H1 (cell line): ENCODE measurements around the gene GPR135. TPM values are rescaled to one million over a fixed set of nuclear protein-coding genes. Genes with fewer than 3 reads are reported as not detected.

Experiments
- CTCF ChIA-PET: fragments of 300-600 bp; sonication (Branson Sonifier 250); formaldehyde crosslinking; loops from one replicate; lab custom pipeline; 2021; ENCODE audit not compliant: partially characterized antibody; lab: Charles Lee
- POLR2A ChIA-PET: fragments of 300-600 bp; sonication (Branson Sonifier 250); formaldehyde crosslinking; loops from one replicate; lab custom pipeline; 2021; ENCODE audit warnings: inconsistent platforms; ENCODE audit not compliant: partially characterized antibody; lab: Charles Lee
- DNase-seq, 2 experiments: peaks; one replicate each; pipeline versions ENCODE4 v3.0.0 to v3.0.0-alpha.2; 2010 to 2022; ENCODE audit warnings: low spot score in 2 of 2, low read depth in 1 of 2, mixed read lengths in 1 of 2
- FAIRE-seq: peaks from 2 replicates; lab custom pipeline; 2011; peaks lifted over from hg19 to GRCh38; lab: Jason Lieb, UNC
- H2AFZ ChIP-seq: 2 replicates; pipeline ENCODE4 v1.8.1; 2012; ENCODE audit warnings: low read length, inconsistent platforms
- H2AK5ac ChIP-seq: 2 replicates; pipeline ENCODE4 v1.6.1; 2013; ENCODE audit warnings: low read depth, low read length
- H2BK120ac ChIP-seq: replicated peaks from 2 replicates; pipeline ENCODE3; 2013; ENCODE audit warnings: low read depth, low read length, inconsistent platforms
- H2BK12ac ChIP-seq: 2 replicates; pipeline ENCODE4 v1.6.1; 2013; ENCODE audit warnings: low read depth, low read length
- H2BK15ac ChIP-seq: 2 replicates; pipeline ENCODE4 v1.6.1; 2013; ENCODE audit warnings: low read length
- H2BK20ac ChIP-seq: 2 replicates; pipeline ENCODE4 v1.6.1; 2013; ENCODE audit warnings: low read length
- H2BK5ac ChIP-seq: 2 replicates; pipeline ENCODE4 v1.6.1; 2013; ENCODE audit warnings: low read depth, low read length
- H3K14ac ChIP-seq: 2 replicates; pipeline ENCODE4 v1.6.1; 2013; ENCODE audit warnings: inconsistent platforms; ENCODE audit not compliant: insufficient read length
- H3K18ac ChIP-seq: 2 replicates; pipeline ENCODE4 v1.6.1; 2013; ENCODE audit warnings: low read length; ENCODE audit errors: extremely low read depth
- H3K23ac ChIP-seq: 2 replicates; pipeline ENCODE4 v1.6.1; 2013; ENCODE audit warnings: inconsistent platforms; ENCODE audit not compliant: insufficient read length
- H3K23me2 ChIP-seq: 2 replicates; pipeline ENCODE4 v1.6.1; 2013; ENCODE audit warnings: low read depth, low read length
- H3K27ac ChIP-seq: 2 replicates; pipeline ENCODE4 v1.6.1; 2011; ENCODE audit warnings: low read depth, low read length, inconsistent platforms
- H3K27me3 ChIP-seq, 4 experiments: replicated peaks in 1 of 4; 1 replicate in 1 of 4; 2 replicates in 3 of 4; pipeline versions ENCODE4 v1.6.1 to v1.8.1; 2011 to 2013; ENCODE audit warnings: low read length in 3 of 4, mild to moderate bottlenecking in 3 of 4, inconsistent platforms in 2 of 4, mixed read lengths in 2 of 4, moderate library complexity in 1 of 4; ENCODE audit not compliant: control insufficient read depth in 3 of 4, insufficient read depth in 3 of 4; ENCODE audit errors: extremely low read depth in 1 of 4
- H3K36me3 ChIP-seq, 4 experiments: 2 replicates each; pipeline versions ENCODE4 v1.6.1 to v1.8.1; 2011 to 2013; ENCODE audit warnings: mild to moderate bottlenecking in 4 of 4, low read length in 3 of 4, moderate library complexity in 2 of 4, control low read depth in 1 of 4, inconsistent platforms in 1 of 4; ENCODE audit not compliant: insufficient read depth in 4 of 4, control insufficient read depth in 2 of 4
- H3K4ac ChIP-seq: replicated peaks from 2 replicates; pipeline ENCODE3; 2013; ENCODE audit warnings: low read length, low read depth, mixed read lengths, inconsistent platforms; ENCODE audit not compliant: insufficient read length
- H3K4me1 ChIP-seq, 4 experiments: replicated peaks in 1 of 4; 1 replicate in 1 of 4; 2 replicates in 3 of 4; pipeline versions ENCODE4 v1.6.1 to v1.8.1; 2011 to 2013; ENCODE audit warnings: low read length in 3 of 4, inconsistent platforms in 2 of 4, mixed read lengths in 1 of 4; ENCODE audit not compliant: insufficient read depth in 4 of 4, control insufficient read depth in 3 of 4
- H3K4me2 ChIP-seq, 2 experiments: 2 replicates each; pipeline versions ENCODE4 v1.6.1 to v1.8.1; 2011 to 2013; ENCODE audit warnings: low read depth in 2 of 2, low read length in 2 of 2, control low read depth in 1 of 2, inconsistent platforms in 1 of 2, mild to moderate bottlenecking in 1 of 2; ENCODE audit not compliant: insufficient read depth in 1 of 2
- H3K4me3 ChIP-seq, 4 experiments: fragments of 200-600, 300-600 bp in 1 of 4; sonication (generic), shearing (Covaris generic), sonication (Bioruptor Twin) in 1 of 4; 2 replicates each; pipeline versions ENCODE4 v1.5.1 to v1.8.1; 2011 to 2016; ENCODE audit warnings: low read length in 4 of 4, low read depth in 3 of 4, control low read depth in 2 of 4, inconsistent platforms in 2 of 4, mild to moderate bottlenecking in 2 of 4, mixed read lengths in 1 of 4, moderate library complexity in 1 of 4; ENCODE audit not compliant: insufficient read depth in 2 of 4; ENCODE audit errors: extremely low read depth in 1 of 4
- H3K56ac ChIP-seq: replicated peaks from 2 replicates; pipeline ENCODE3; 2013; ENCODE audit warnings: low read depth, mild to moderate bottlenecking, mixed read lengths, low read length, inconsistent platforms; ENCODE audit not compliant: insufficient read length
- H3K79me1 ChIP-seq: 2 replicates; pipeline ENCODE4 v1.6.1; 2013; ENCODE audit warnings: low read depth, low read length, control low read depth
- H3K79me2 ChIP-seq, 2 experiments: 2 replicates each; pipeline versions ENCODE4 v1.6.1 to v1.8.1; 2012 to 2013; ENCODE audit warnings: low read length in 2 of 2, mild to moderate bottlenecking in 2 of 2, inconsistent platforms in 1 of 2; ENCODE audit not compliant: insufficient read depth in 2 of 2, control insufficient read depth in 1 of 2
- H3K9ac ChIP-seq, 4 experiments: replicated peaks in 1 of 4; 1 replicate in 1 of 4; 2 replicates in 3 of 4; pipeline versions ENCODE4 v1.6.1 to v1.8.1; 2011 to 2013; ENCODE audit warnings: low read depth in 3 of 4, low read length in 3 of 4, control low read depth in 2 of 4, mild to moderate bottlenecking in 2 of 4, moderate library complexity in 2 of 4, inconsistent platforms in 1 of 4; ENCODE audit errors: extremely low read depth in 1 of 4
- H3K9me3 ChIP-seq, 2 experiments: 2 replicates each; pipeline versions ENCODE4 v1.6.1 to v1.8.1; 2012 to 2013; ENCODE audit warnings: mild to moderate bottlenecking in 2 of 2, moderate library complexity in 2 of 2, control low read depth in 1 of 2, inconsistent platforms in 1 of 2, low read depth in 1 of 2, low read length in 1 of 2, mixed read lengths in 1 of 2; ENCODE audit not compliant: insufficient read depth in 2 of 2
- H4K20me1 ChIP-seq, 2 experiments: replicated peaks in 1 of 2; 2 replicates each; pipeline versions ENCODE3 to v1.8.1; 2011 to 2013; ENCODE audit warnings: inconsistent platforms in 2 of 2, low read length in 2 of 2, mild to moderate bottlenecking in 1 of 2; ENCODE audit not compliant: insufficient read depth in 2 of 2, control insufficient read depth in 1 of 2
- H4K5ac ChIP-seq: 2 replicates; pipeline ENCODE4 v1.6.1; 2013; ENCODE audit warnings: low read length, low read depth, mixed read lengths, inconsistent platforms; ENCODE audit not compliant: insufficient read length
- H4K8ac ChIP-seq: 2 replicates; pipeline ENCODE4 v1.8.0; 2013; ENCODE audit warnings: mild to moderate bottlenecking, moderate library complexity, low read length, inconsistent platforms; ENCODE audit not compliant: insufficient read depth; ENCODE audit errors: extremely low read depth
- H4K91ac ChIP-seq: replicated peaks from 2 replicates; pipeline ENCODE3; 2013; ENCODE audit warnings: low read length, mixed read lengths, inconsistent platforms; ENCODE audit not compliant: insufficient read length
- BCL11A ChIP-seq, 2 experiments: IDR thresholded peaks; one replicate each; pipeline ENCODE4 v1.6.1; 2011; ENCODE audit warnings: low read depth in 2 of 2, low read length in 2 of 2, mild to moderate bottlenecking in 2 of 2
- CHD2 ChIP-seq: IDR thresholded peaks from 2 replicates; pipeline ENCODE4 v1.6.1; 2012; ENCODE audit warnings: low read length, improper control_type of control experiment
- CTBP2 ChIP-seq: IDR thresholded peaks from 2 replicates; pipeline ENCODE4 v1.7.0; 2011; ENCODE audit warnings: borderline replicate concordance, mild to moderate bottlenecking, moderate library complexity, mixed read lengths, low read length; ENCODE audit not compliant: insufficient read depth, insufficient read length
- KDM4A ChIP-seq: IDR thresholded peaks from one replicate; pipeline ENCODE4 v1.7.1; 2012; ENCODE audit warnings: low read depth, mild to moderate bottlenecking, moderate library complexity, low read length, inconsistent platforms; ENCODE audit not compliant: severe bottlenecking
- POLR2A ChIP-seq, 2 experiments: IDR thresholded peaks; 1 replicate in 1 of 2; 2 replicates in 1 of 2; pipeline ENCODE4 v1.6.1; 2011; ENCODE audit warnings: low read depth in 2 of 2, low read length in 2 of 2, mild to moderate bottlenecking in 2 of 2; ENCODE audit errors: control extremely low read depth in 1 of 2
- TAF7 ChIP-seq: optimal IDR thresholded peaks from 2 replicates; pipeline ENCODE3; 2011; ENCODE audit warnings: low read depth, mild to moderate bottlenecking, inconsistent platforms, low read length, moderate library complexity, borderline replicate concordance
- TEAD4 ChIP-seq: IDR thresholded peaks from 2 replicates; pipeline ENCODE4 v1.6.1; 2012; ENCODE audit warnings: low read depth, low read length, inconsistent platforms, mixed read lengths
- WGBS, 2 experiments: shearing (Covaris generic) in 1 of 2; methylation state at CpG; one replicate each; pipeline versions ENCODE4 v1.1.6 to v1.1.7; 2013 to 2015; ENCODE audit warnings: low lambda C conversion rate in 2 of 2, mixed read lengths in 2 of 2, inconsistent platforms in 1 of 2, low coverage in 1 of 2, missing lambda C conversion rate in 1 of 2; ENCODE audit not compliant: insufficient replicate concordance in 2 of 2, insufficient coverage in 1 of 2, insufficient read length in 1 of 2; ENCODE audit errors: extremely low coverage in 1 of 2, missing lambda C conversion rate in 1 of 2; 5-methylcytosine and 5-hydroxymethylcytosine counted together
- polyA plus RNA-seq, 7 experiments: library from polyadenylated mRNA; depleted of rRNA in 3 of 7; stranded (reverse) in 5 of 7; unstranded in 2 of 7; fragments of >200 nt in 5 of 7; fragments of 200-250 nt in 2 of 7; gene quantifications; 1 replicate in 5 of 7; 2 replicates in 1 of 7; 4 replicates in 1 of 7; pipeline versions ENCODE4 v1.2.1 to v1.2.3, GENCODE V29; 2011 to 2013; ENCODE audit warnings: missing spikeins in 2 of 7, mixed read lengths in 2 of 7
- total RNA-seq: library from RNA; stranded (reverse); fragmentation: NEBNext Ultra II Directional; extraction: Animal tissue kit (Norgen Biotek cat#: 25700); gene quantifications from 2 replicates; pipeline ENCODE4 v1.2.1, GENCODE V29; 2021

The GPR135 gene
- total and polyA plus RNA-seq, 2 of the 8 experiments (the other 6 are each of a cell fraction or from before 2014, with no cell fraction given): 0.48 to 1.1 TPM

GRCh38 chr14:59458486-59458885, 6.7 kb downstream of the GPR135 start:
- TF ChIP-seq POLR2A (IDR thresholded peaks at IDR 0.05; ENCODE audit: control extremely low read depth in 1 of 2, low read depth in 2 of 2, low read length in 2 of 2) (no peak), KDM4A (no peak), BCL11A (IDR thresholded peaks at IDR 0.05; ENCODE audit: low read depth in 2 of 2, low read length in 2 of 2) (no peak), TEAD4 (no peak), CTBP2 (no peak), TAF7 (no peak), CHD2 (no peak)

More at GRCh38 chr14:59458486-59458885, 6.7 kb downstream of the GPR135 start:
- Histone ChIP-seq H3K4me3 (no peak overlapping the region), H3K56ac (no peak overlapping the region), H3K79me1 (no peaks in the 10 kb centered on the region), H3K23ac (no peak overlapping the region), H2BK12ac (no peak overlapping the region), H4K91ac (no peak overlapping the region), H3K4me2 (no peak overlapping the region), H4K8ac (no peak overlapping the region), H3K9me3 (no peaks in the 10 kb centered on the region; a peak in 1 of 4 replicates), H3K4ac (no peak overlapping the region), H2BK120ac (no peak overlapping the region), H3K18ac (no peak overlapping the region), H4K20me1 (peaks cover 0 to 3% of the 10 kb centered on the region in 2 experiments), H3K27ac (no peak overlapping the region), H3K14ac (no peak overlapping the region), H2BK20ac (no peak overlapping the region), H2AFZ (no peak overlapping the region), H3K4me1 (peaks cover 0 to 1% (median under 1%) of the 10 kb centered on the region in 4 experiments; a peak in 3 of 7 replicates), H2BK5ac (no peak overlapping the region), H4K5ac (no peak overlapping the region), H3K27me3 (peaks cover 0 to 6% (median 4%) of the 10 kb centered on the region in 4 experiments; a peak in 6 of 7 replicates), H3K9ac (no peak overlapping the region), H3K36me3 (no peaks in the 10 kb centered on the region; a peak in 1 of 8 replicates), H2AK5ac (no peak overlapping the region), H2BK15ac (no peak overlapping the region), H3K23me2 (no peaks in the 10 kb centered on the region), H3K79me2 (no peaks in the 10 kb centered on the region)
- 89% methylated on average over 2 of the region's 2 CpGs; no CpG with 5 or more reads in 1 of the 2 experiments for WGBS, 2 experiments
- DNase-seq: no peak
- CTCF ChIA-PET: interaction anchor here (0.8 to 1.4 kb wide), 5 partner anchors 15 to 328 kb away, joined by 3 to 5 read pairs (median 3); no protein-coding TSS in a partner anchor
- no peak for FAIRE-seq
- POLR2A ChIA-PET: interaction anchor here (1.8 kb wide), 1 partner anchor 25 kb away, joined by 5 read pairs; the partner anchor contains the start of genes JKAMP and L3HYPDH
